ENCODE measurements around the gene FAM13C.

- TF ChIP-seq ZNF274 (IDR thresholded peaks at IDR 0.05; ENCODE audit: low read depth, low read length) (no peak), SUZ12 (IDR thresholded peaks at IDR 0.05; ENCODE audit: extremely low read depth, insufficient read depth, insufficient read length) (no peak)
Observed at GRCh38 chr10:59242057-59242456, 120.3 kb downstream of the FAM13C start.
